Measurements from ENCODE around the gene ZSCAN20.
"Not testable (repeated sequence)": the region's sequence is repeated elsewhere in the genome, so short reads cannot be mapped to it uniquely, and the experiment has no call there.

ZSCAN20 gene

GRCh38 chr1:33488624-33489023 is 16.2 kb downstream of the ZSCAN20 start:
- DNase-seq (ENCODE audit: low spot score): no peak

- no peak for DNase-seq (ENCODE audit: low spot score)
Measured at GRCh38 chr1:33494929-33495328, 22.5 kb downstream of the ZSCAN20 start.

GRCh38 chr1:33497410-33497809 is 25.0 kb downstream of the ZSCAN20 start:
- DNase-seq (ENCODE audit: low spot score): no peak

GRCh38 chr1:33500547-33500946 is 28.1 kb downstream of the ZSCAN20 start:
- DNase-seq (ENCODE audit: low spot score): no peak

GRCh38 chr1:33501309-33501708 is 28.9 kb downstream of the ZSCAN20 start:
- DNase-seq (ENCODE audit: low spot score): no peak

GRCh38 chr1:33501774-33502173 is 29.3 kb downstream of the ZSCAN20 start:
- DNase-seq (ENCODE audit: low spot score): no peak

GRCh38 chr1:33502726-33503125 is 30.3 kb downstream of the ZSCAN20 start:
- no peak for DNase-seq (ENCODE audit: low spot score)

GRCh38 chr1:33503506-33503905 is 31.1 kb downstream of the ZSCAN20 start:
- DNase-seq (ENCODE audit: low spot score): no peak

- no peak for DNase-seq (ENCODE audit: low spot score)
Measured at GRCh38 chr1:33507661-33508060, 35.2 kb downstream of the ZSCAN20 start.

GRCh38 chr1:33508151-33508550 is 35.7 kb downstream of the ZSCAN20 start:
- DNase-seq (ENCODE audit: low spot score): no peak

GRCh38 chr1:33509276-33509675 is 36.8 kb downstream of the ZSCAN20 start:
- not testable (repeated sequence) for DNase-seq (ENCODE audit: low spot score)

GRCh38 chr1:33512226-33513011 is 40.0 kb downstream of the ZSCAN20 start:
- no peak for DNase-seq (ENCODE audit: low spot score)

GRCh38 chr1:33515112-33515511 is 42.7 kb downstream of the ZSCAN20 start:
- no peak for DNase-seq (ENCODE audit: low spot score)

GRCh38 chr1:33515607-33516006 is 43.2 kb downstream of the ZSCAN20 start:
- DNase-seq (ENCODE audit: low spot score): no peak

GRCh38 chr1:33516428-33516827 is 44.0 kb downstream of the ZSCAN20 start:
- DNase-seq (ENCODE audit: low spot score): no peak

- no peak for DNase-seq (ENCODE audit: low spot score)
Measured at GRCh38 chr1:33516891-33517567, 44.6 kb downstream of the ZSCAN20 start.

- DNase-seq (ENCODE audit: low spot score): no peak
Measured at GRCh38 chr1:33517596-33518250, 45.3 kb downstream of the ZSCAN20 start.

- DNase-seq (ENCODE audit: low spot score): no peak
Measured at GRCh38 chr1:33519240-33519884, 46.9 kb downstream of the ZSCAN20 start.

- no peak for DNase-seq (ENCODE audit: low spot score)
Measured at GRCh38 chr1:33524586-33524985, 52.1 kb downstream of the ZSCAN20 start.

GRCh38 chr1:33527934-33528333 is 55.5 kb downstream of the ZSCAN20 start:
- DNase-seq (ENCODE audit: low spot score): no peak

GRCh38 chr1:33529957-33530356 is 57.5 kb downstream of the ZSCAN20 start:
- DNase-seq (ENCODE audit: low spot score): no peak

- DNase-seq (ENCODE audit: low spot score): no peak
Measured at GRCh38 chr1:33532250-33532649, 59.8 kb downstream of the ZSCAN20 start.

GRCh38 chr1:33532936-33533335 is 60.5 kb downstream of the ZSCAN20 start:
- DNase-seq (ENCODE audit: low spot score): no peak
